IMR-90 (cell line): ENCODE results near the gene HPS6. TPM values are rescaled to one million over a fixed set of nuclear protein-coding genes. Genes with fewer than 3 reads are reported as not detected.

ENCODE experiments used
- ATAC-seq: fragments of 200-7000 bp; cut with Tn5 transposase; 2 replicates; pipeline ENCODE4 v1.9.1; 2020; ENCODE audit warnings: low read depth, mild to moderate bottlenecking, moderate library complexity
- BruUV-seq: library from RNA; stranded (reverse); fragments of 400-500 nt; replicated peaks from 2 replicates; lab custom pipeline; 2021; lab: Mats Ljungman, UMichigan
- CTCF ChIA-PET: fragments of 300-600 bp; formaldehyde crosslinking; extraction: SDS; loops from one replicate; lab custom pipeline; 2021; ENCODE audit warnings: antibody characterized with exemption; lab: Yijun Ruan, JAX
- POLR2A ChIA-PET: fragments of 300-600 bp; sonication (Branson Sonifier 250); formaldehyde crosslinking; loops from one replicate; lab custom pipeline; 2022; ENCODE audit warnings: antibody characterized with exemption; ENCODE audit not compliant: unreplicated experiment; lab: Charles Lee
- DNase-seq: peaks from one replicate; pipeline ENCODE4 v3.0.0; 2013
- H2AFZ ChIP-seq: replicated peaks from 2 replicates; pipeline ENCODE3; 2013; ENCODE audit warnings: low read length, mild to moderate bottlenecking; ENCODE audit not compliant: poor library complexity
- H2AK5ac ChIP-seq: 2 replicates; pipeline ENCODE4 v1.6.1; 2013; ENCODE audit warnings: low read depth, low read length, inconsistent platforms
- H2AK9ac ChIP-seq: replicated peaks from 2 replicates; pipeline ENCODE3; 2013; ENCODE audit warnings: mild to moderate bottlenecking, low read depth, low read length, moderate library complexity; ENCODE audit not compliant: poor library complexity
- H2BK120ac ChIP-seq: 2 replicates; pipeline ENCODE4 v1.6.1; 2013; ENCODE audit warnings: low read depth, low read length, inconsistent platforms
- H2BK15ac ChIP-seq: 3 replicates; pipeline ENCODE4 v1.6.1; 2013; ENCODE audit warnings: low read depth, low read length, inconsistent platforms
- H2BK20ac ChIP-seq: 2 replicates; pipeline ENCODE4 v1.6.1; 2013; ENCODE audit warnings: low read depth, mild to moderate bottlenecking, inconsistent platforms, low read length, moderate library complexity
- H2BK5ac ChIP-seq: 2 replicates; pipeline ENCODE4 v1.6.1; 2013; ENCODE audit warnings: mild to moderate bottlenecking, low read depth, low read length, inconsistent platforms; ENCODE audit not compliant: poor library complexity, severe bottlenecking
- H3K14ac ChIP-seq: replicated peaks from 2 replicates; pipeline ENCODE4 v1.6.1; 2013; ENCODE audit warnings: low read depth, low read length, inconsistent platforms
- H3K18ac ChIP-seq: 2 replicates; pipeline ENCODE4 v1.6.1; 2013; ENCODE audit warnings: low read depth, low read length, control low read depth
- H3K23ac ChIP-seq: 2 replicates; pipeline ENCODE4 v1.6.1; 2013; ENCODE audit warnings: low read depth, low read length, inconsistent platforms
- H3K27ac ChIP-seq: 2 replicates; pipeline ENCODE4 v1.5.1; 2013; ENCODE audit warnings: mild to moderate bottlenecking, control low read depth, low read length; ENCODE audit not compliant: insufficient read depth
- H3K27me3 ChIP-seq: 2 replicates; pipeline ENCODE4 v1.6.1; 2013; ENCODE audit warnings: low read length; ENCODE audit not compliant: control insufficient read depth, insufficient read depth
- H3K36me3 ChIP-seq: 2 replicates; pipeline ENCODE4 v1.6.1; 2013; ENCODE audit warnings: low read length, mixed read lengths; ENCODE audit not compliant: control insufficient read depth, insufficient read depth
- H3K4ac ChIP-seq: 2 replicates; pipeline ENCODE4 v1.6.1; 2013; ENCODE audit warnings: low read depth, low read length, inconsistent platforms
- H3K4me1 ChIP-seq: 2 replicates; pipeline ENCODE4 v1.6.1; 2013; ENCODE audit warnings: low read length, mixed read lengths; ENCODE audit not compliant: control insufficient read depth, insufficient read depth
- H3K4me2 ChIP-seq: 2 replicates; pipeline ENCODE4 v1.6.1; 2013; ENCODE audit warnings: low read depth, mild to moderate bottlenecking, control low read depth, low read length, moderate library complexity
- H3K4me3 ChIP-seq: 2 replicates; pipeline ENCODE4 v1.5.1; 2013; ENCODE audit warnings: low read depth, mild to moderate bottlenecking, control low read depth, low read length, moderate library complexity; ENCODE audit not compliant: insufficient read depth
- H3K56ac ChIP-seq: 2 replicates; pipeline ENCODE4 v1.6.1; 2013; ENCODE audit warnings: low read length, inconsistent platforms; ENCODE audit not compliant: insufficient read depth; ENCODE audit errors: extremely low read depth
- H3K79me1 ChIP-seq, 2 experiments: 2 replicates each; pipeline ENCODE4 v1.6.1; 2013; ENCODE audit warnings: low read length in 2 of 2, inconsistent platforms in 1 of 2, low read depth in 1 of 2
- H3K9ac ChIP-seq: 2 replicates; pipeline ENCODE4 v1.6.1; 2013; ENCODE audit warnings: low read depth, low read length, control low read depth
- H3K9me1 ChIP-seq: 2 replicates; pipeline ENCODE4 v1.6.1; 2013; ENCODE audit warnings: low read length, inconsistent platforms; ENCODE audit not compliant: insufficient read depth
- H3K9me3 ChIP-seq: 2 replicates; pipeline ENCODE4 v1.6.1; 2013; ENCODE audit warnings: low read length; ENCODE audit not compliant: control insufficient read depth, insufficient read depth
- H4K20me1 ChIP-seq: 2 replicates; pipeline ENCODE4 v1.6.1; 2013; ENCODE audit warnings: low read length, inconsistent platforms; ENCODE audit not compliant: insufficient read depth
- H4K5ac ChIP-seq: 2 replicates; pipeline ENCODE4 v1.6.1; 2013; ENCODE audit warnings: mild to moderate bottlenecking, low read depth, low read length, control low read depth
- H4K8ac ChIP-seq, 2 experiments: 2 replicates each; pipeline ENCODE4 v1.6.1; 2013; ENCODE audit warnings: low read depth in 2 of 2, low read length in 2 of 2, control low read depth in 1 of 2, inconsistent platforms in 1 of 2
- H4K91ac ChIP-seq: 2 replicates; pipeline ENCODE4 v1.6.1; 2013; ENCODE audit warnings: low read depth, low read length, inconsistent platforms; ENCODE audit not compliant: insufficient read depth
- BHLHE40 ChIP-seq: fragments of 150-350 bp; IDR thresholded peaks from 2 replicates; pipeline ENCODE4 v1.6.1; 2016; ENCODE audit warnings: mild to moderate bottlenecking, low read depth, low read length
- CEBPB ChIP-seq: IDR thresholded peaks from 2 replicates; pipeline ENCODE4 v1.6.1; 2012; ENCODE audit warnings: low read depth, low read length, improper control_type of control experiment
- CHD1 ChIP-seq: IDR thresholded peaks from 2 replicates; pipeline ENCODE4 v1.6.1; 2012; ENCODE audit warnings: low read depth, low read length, improper control_type of control experiment
- FOS ChIP-seq: fragments of 150-350 bp; IDR thresholded peaks from 2 replicates; pipeline ENCODE4 v1.6.1; 2016; ENCODE audit warnings: low read depth, low read length
- MAFK ChIP-seq: IDR thresholded peaks from 2 replicates; pipeline ENCODE4 v1.6.1; 2012; ENCODE audit warnings: low read depth, low read length, improper control_type of control experiment
- MAZ ChIP-seq: IDR thresholded peaks from 2 replicates; pipeline ENCODE4 v1.6.1; 2012; ENCODE audit warnings: low read depth, mild to moderate bottlenecking, low read length, improper control_type of control experiment, moderate library complexity, borderline replicate concordance
- MXI1 ChIP-seq: IDR thresholded peaks from 2 replicates; pipeline ENCODE4 v1.6.1; 2012; ENCODE audit warnings: low read depth, mild to moderate bottlenecking, low read length, moderate library complexity, borderline replicate concordance
- NFE2L2 ChIP-seq: fragments of 150-350 bp; IDR thresholded peaks from 2 replicates; pipeline ENCODE4 v1.6.1; 2016; ENCODE audit warnings: low read depth, mild to moderate bottlenecking, low read length
- POLR2A ChIP-seq: IDR thresholded peaks from 2 replicates; pipeline ENCODE4 v1.6.1; 2012; ENCODE audit warnings: mild to moderate bottlenecking, low read depth, low read length
- RAD21 ChIP-seq: IDR thresholded peaks from 2 replicates; pipeline ENCODE4 v1.6.1; 2012; ENCODE audit warnings: low read length, improper control_type of control experiment
- RCOR1 ChIP-seq: IDR thresholded peaks from 2 replicates; pipeline ENCODE4 v1.6.1; 2012; ENCODE audit warnings: mild to moderate bottlenecking, low read length, improper control_type of control experiment; ENCODE audit not compliant: insufficient replicate concordance
- RFX5 ChIP-seq: IDR thresholded peaks from 2 replicates; pipeline ENCODE4 v1.8.0; 2012; ENCODE audit warnings: low read depth, mild to moderate bottlenecking, low read length, moderate library complexity
- SMC3 ChIP-seq: fragments of 150-350 bp; IDR thresholded peaks from 2 replicates; pipeline ENCODE4 v1.6.1; 2016; ENCODE audit warnings: low read depth, mild to moderate bottlenecking, antibody characterized with exemption, low read length, moderate library complexity
- WGBS, 2 experiments: methylation state at CpG; one replicate each; pipeline versions ENCODE4 v1.1.5 to v1.1.7; 2013; ENCODE audit warnings: missing lambda C conversion rate in 2 of 2; ENCODE audit not compliant: insufficient read length in 1 of 2; ENCODE audit errors: extremely low coverage in 2 of 2; 5-methylcytosine and 5-hydroxymethylcytosine counted together
- dilution Hi-C: fragments of 300-500 bp; cut with HindIII; formaldehyde crosslinking; loops from one replicate; pipeline ENCODE4 v1.14.3; 2018; ENCODE audit warnings: low sequenced_read_pairs; ENCODE audit not compliant: unreplicated experiment
- in situ Hi-C: fragments of 300-500 bp; cut with MboI; formaldehyde crosslinking; loops from 3 replicates; pipeline ENCODE4 v1.14.3; 2019; ENCODE audit warnings: low sequenced_read_pairs, inconsistent platforms, mixed read lengths
- intact Hi-C: fragments of 100-400 bp; cut with micrococcal nuclease; formaldehyde crosslinking; loops from 2 replicates; pipeline ENCODE4 v1.10.0; 2022
- polyA plus RNA-seq, 3 experiments: library from polyadenylated mRNA; depleted of rRNA; stranded (reverse); fragments of >200 nt; gene quantifications; 2 replicates each; pipeline ENCODE4 v1.2.3, GENCODE V29; 2012; ENCODE audit warnings: low replicate concordance in 1 of 3
- total RNA-seq: library from RNA; depleted of rRNA; stranded (reverse); fragments of >200 nt; gene quantifications from 2 replicates; pipeline ENCODE4 v1.2.3, GENCODE V29; 2012
- TF ChIP-seq, protein P1 (sequence below): fragments of 150-350 bp; IDR thresholded peaks from 2 replicates; pipeline ENCODE4 v1.6.1; 2017; ENCODE audit warnings: mild to moderate bottlenecking, antibody characterized with exemption, low read length, low read depth
- TF ChIP-seq, protein P2 (sequence below): fragments of 150-350 bp; IDR thresholded peaks from 2 replicates; pipeline ENCODE4 v1.6.1; 2016; ENCODE audit warnings: low read depth, mild to moderate bottlenecking, low read length, moderate library complexity, borderline replicate concordance

Gene HPS6
- total and polyA plus RNA-seq, 2 of the 4 experiments (the other 2 are of a cell fraction) = 10.5 to 23.1 TPM

DNA sequence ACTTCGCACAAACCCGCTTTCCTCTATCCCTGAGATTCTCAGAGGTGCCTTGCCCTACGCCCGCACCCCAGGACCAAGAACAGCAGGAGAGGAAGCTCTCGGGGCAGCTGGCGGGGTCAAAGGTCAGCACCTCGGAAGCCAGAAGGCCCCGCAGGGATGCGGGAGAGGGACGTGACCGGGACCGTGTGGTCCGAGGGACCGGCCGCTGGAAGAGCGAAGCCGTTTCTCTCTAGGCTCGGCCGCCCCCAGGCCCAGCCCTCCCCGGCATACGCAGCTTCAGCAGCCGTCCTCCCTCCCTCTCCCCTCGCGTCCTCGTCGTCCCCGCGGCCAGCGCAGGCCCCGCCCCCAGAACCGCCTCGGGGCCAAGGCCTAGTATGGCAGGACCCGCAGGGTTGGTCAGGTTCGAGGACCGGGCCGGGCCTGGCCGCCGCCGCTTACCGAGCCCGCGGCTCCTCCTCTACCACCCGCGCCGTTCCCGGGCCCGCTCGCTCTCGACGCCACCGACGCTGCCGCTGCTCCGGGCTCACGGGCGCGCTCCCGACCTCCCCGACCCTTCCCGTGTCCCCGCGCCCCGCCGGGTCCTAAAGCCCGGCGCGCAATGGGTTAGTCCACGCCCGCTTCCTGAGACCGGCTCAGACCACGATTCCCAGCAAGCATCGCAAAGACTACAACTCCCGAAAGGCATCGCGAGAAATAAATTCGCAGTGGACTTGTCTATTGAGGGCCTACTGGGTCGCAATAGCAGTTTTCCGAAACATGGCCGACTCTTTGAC lies 9.3 kb upstream of the HPS6 start, which contains the start of gene ARMH3:
Gene ARMH3, minus strand, starts transcription at position 527 of the 773 bp plus-strand sequence. CDS start 16,059 bp downstream, outside the sequence.
- POLR2A ChIA-PET = interaction anchor here (0.6 kb wide), 1 partner anchor 57 kb away, joined by 31 read pairs; no protein-coding TSS in a partner anchor
- TF ChIP-seq MXI1 (peak; percentile 71; the same call in 1 of the 2 replicates), RAD21 (no peak), MAZ (peak; percentile 85), POLR2A (0 out of 2 replicates have a peak, but pooled peaks have one; percentile 48), BHLHE40 (peak; percentile 73), RFX5 (no peak), NFE2L2 (no peak), SMC3 (no peak), CHD1 (no peak), FOS (no peak), MAFK (0 out of 2 replicates have a peak, but pooled peaks have one; percentile 8), RCOR1 (no peak), CEBPB (no peak)
- TF ChIP-seq, protein P1, sequence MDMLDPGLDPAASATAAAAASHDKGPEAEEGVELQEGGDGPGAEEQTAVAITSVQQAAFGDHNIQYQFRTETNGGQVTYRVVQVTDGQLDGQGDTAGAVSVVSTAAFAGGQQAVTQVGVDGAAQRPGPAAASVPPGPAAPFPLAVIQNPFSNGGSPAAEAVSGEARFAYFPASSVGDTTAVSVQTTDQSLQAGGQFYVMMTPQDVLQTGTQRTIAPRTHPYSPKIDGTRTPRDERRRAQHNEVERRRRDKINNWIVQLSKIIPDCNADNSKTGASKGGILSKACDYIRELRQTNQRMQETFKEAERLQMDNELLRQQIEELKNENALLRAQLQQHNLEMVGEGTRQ = no peak
- TF ChIP-seq, protein P2, sequence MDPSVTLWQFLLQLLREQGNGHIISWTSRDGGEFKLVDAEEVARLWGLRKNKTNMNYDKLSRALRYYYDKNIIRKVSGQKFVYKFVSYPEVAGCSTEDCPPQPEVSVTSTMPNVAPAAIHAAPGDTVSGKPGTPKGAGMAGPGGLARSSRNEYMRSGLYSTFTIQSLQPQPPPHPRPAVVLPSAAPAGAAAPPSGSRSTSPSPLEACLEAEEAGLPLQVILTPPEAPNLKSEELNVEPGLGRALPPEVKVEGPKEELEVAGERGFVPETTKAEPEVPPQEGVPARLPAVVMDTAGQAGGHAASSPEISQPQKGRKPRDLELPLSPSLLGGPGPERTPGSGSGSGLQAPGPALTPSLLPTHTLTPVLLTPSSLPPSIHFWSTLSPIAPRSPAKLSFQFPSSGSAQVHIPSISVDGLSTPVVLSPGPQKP = no peak

More for the DNA sequence above, 9.3 kb upstream of the HPS6 start, which contains the start of gene ARMH3:
- Histone ChIP-seq H2BK5ac (peak within 1 kb of the TSS; percentile 93), H2AK9ac (peak within 1 kb of the TSS; percentile 85), H3K79me1 (peaks cover 12 to 44% of the 10 kb centered on the region in 2 experiments), H3K9ac (peak within 1 kb of the TSS; percentile 85), H2BK20ac (no peak within 1 kb of the TSS), H3K14ac (peak within 1 kb of the TSS; percentile 62), H3K9me1 (no peaks in the 10 kb centered on the region), H2AFZ (peak within 1 kb of the TSS; percentile 98), H3K4me1 (no peaks in the 10 kb centered on the region), H4K91ac (peak within 1 kb of the TSS; percentile 53), H4K5ac (peak within 1 kb of the TSS; percentile 58), H3K4ac (peak within 1 kb of the TSS; percentile 86), H4K8ac (peak within 1 kb of the TSS; percentile 88 to 98), H3K56ac (peak within 1 kb of the TSS; percentile 7), H3K27ac (peak within 1 kb of the TSS; percentile 88), H3K9me3 (no peaks in the 10 kb centered on the region), H3K4me2 (peak within 1 kb of the TSS; percentile 99), H3K23ac (peak within 1 kb of the TSS; percentile 49; the same call in 1 of the 2 replicates), H3K36me3 (no peaks in the 10 kb centered on the region), H2BK120ac (peak within 1 kb of the TSS; percentile 43; the same call in 1 of the 2 replicates), H2AK5ac (peak within 1 kb of the TSS; percentile 85), H3K27me3 (no peaks in the 10 kb centered on the region), H3K18ac (peak within 1 kb of the TSS; percentile 68), H2BK15ac (peak within 1 kb of the TSS; percentile 12; the same call in 1 of the 3 replicates), H4K20me1 (peaks cover 7% of the 10 kb centered on the region), H3K4me3 (peak within 1 kb of the TSS; percentile 82)
- in situ Hi-C loops (no loop called here), intact Hi-C loops (no loop called here), dilution Hi-C loops (no loop called here)
- 1% methylated on average over 12 of the region's 79 CpGs; no CpG with 5 or more reads in 1 of the 2 experiments for WGBS, 2 experiments
- ATAC-seq = peak; percentile 98
- BruUV-seq = no TSS peak
- CTCF ChIA-PET = no interaction called here
- DNase-seq = peak; percentile 97
